SK-N-SH (cell line): ENCODE data around the gene SUCLG2.
A peak's percentile ranks its signal among the peaks of the same experiment; 100 is the strongest.

Experiments
- CTCF ChIP-seq: fragments of 200-600 bp; sonication (generic); IDR thresholded peaks from 2 replicates; pipeline ENCODE4 v1.6.1; 2017; ENCODE audit warnings: antibody characterized with exemption, mild to moderate bottlenecking, moderate library complexity
- EZH2phosphoT487 ChIP-seq: fragments of 200-600 bp; sonication (generic); IDR thresholded peaks from 2 replicates; pipeline ENCODE4 v1.6.1; 2017; ENCODE audit warnings: low read depth, mixed run types, mild to moderate bottlenecking, antibody characterized with exemption, moderate library complexity, borderline replicate concordance
- POLR2AphosphoS5 ChIP-seq: IDR thresholded peaks from 2 replicates; pipeline ENCODE4 v1.6.1; 2012; ENCODE audit warnings: low read depth, low read length
- RXRA ChIP-seq: IDR thresholded peaks from 2 replicates; pipeline ENCODE4 v1.4.0; 2012; ENCODE audit warnings: low read depth, mild to moderate bottlenecking, borderline replicate concordance
- TCF12 ChIP-seq: IDR thresholded peaks from 2 replicates; pipeline ENCODE4 v1.4.0; 2012

GRCh38 chr3:67593761-67594234 is 60.6 kb downstream of the SUCLG2 start:
- TF ChIP-seq EZH2phosphoT487 (no peak), TCF12 (no peak), RXRA (no peak), CTCF (peak; percentile 27), POLR2AphosphoS5 (no peak)
